Activated T-cell treated with anti-CD3 and anti-CD28 coated beads for 1 hour (primary cell): ENCODE measurements around the gene MCC.

Source experiments
- DNase-seq: peaks from one replicate; pipeline ENCODE4 v3.0.0-alpha.2; 2020; ENCODE audit warnings: low read depth

The MCC gene

GRCh38 chr5:113244966-113245365 lies 243.3 kb downstream of the MCC start:
- no peak for DNase-seq

- DNase-seq: no peak
These were observed 244.9 kb downstream of the MCC start for GRCh38 chr5:113243349-113243664.

DNA sequence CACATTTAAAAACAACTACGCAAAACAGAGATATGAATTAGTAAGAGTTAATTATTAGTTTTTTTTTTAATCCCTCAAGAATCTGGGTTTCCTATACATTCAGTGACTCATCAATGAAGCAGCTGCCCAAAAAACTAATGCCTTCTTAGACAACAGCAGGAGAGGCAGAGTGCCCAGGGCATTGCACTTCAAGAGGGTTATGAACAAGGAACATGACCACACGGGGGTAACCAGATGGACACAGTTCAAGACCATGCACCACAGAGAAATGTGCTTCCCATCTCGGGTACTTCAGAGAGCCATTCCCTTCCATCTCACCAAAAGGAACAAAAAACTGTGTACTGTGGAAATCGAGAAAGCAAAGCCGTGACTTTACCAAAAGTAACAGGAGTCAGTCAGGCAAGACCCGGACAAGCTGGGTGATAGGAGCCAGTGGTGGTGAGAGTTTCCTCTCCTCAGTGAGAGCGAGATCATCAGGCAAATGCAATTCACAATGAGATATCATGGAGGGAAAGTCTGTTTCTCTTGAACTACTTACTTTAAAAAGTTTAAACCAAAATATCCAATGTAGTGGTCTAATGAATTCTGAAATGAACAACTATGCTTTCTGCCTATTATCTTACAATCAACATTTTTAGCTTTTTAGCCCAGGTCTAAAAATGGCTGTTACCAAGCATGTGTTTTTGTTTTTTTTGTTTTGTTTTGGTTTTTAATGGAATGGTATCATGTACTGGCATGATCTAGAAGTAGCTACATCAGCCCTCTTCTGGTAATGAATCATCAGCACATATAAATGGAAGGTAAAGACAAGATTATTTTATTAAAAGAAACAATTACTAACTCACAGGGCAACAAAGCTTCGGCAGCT lies 245.5 kb downstream of the MCC start:
- DNase-seq: no peak

DNA sequence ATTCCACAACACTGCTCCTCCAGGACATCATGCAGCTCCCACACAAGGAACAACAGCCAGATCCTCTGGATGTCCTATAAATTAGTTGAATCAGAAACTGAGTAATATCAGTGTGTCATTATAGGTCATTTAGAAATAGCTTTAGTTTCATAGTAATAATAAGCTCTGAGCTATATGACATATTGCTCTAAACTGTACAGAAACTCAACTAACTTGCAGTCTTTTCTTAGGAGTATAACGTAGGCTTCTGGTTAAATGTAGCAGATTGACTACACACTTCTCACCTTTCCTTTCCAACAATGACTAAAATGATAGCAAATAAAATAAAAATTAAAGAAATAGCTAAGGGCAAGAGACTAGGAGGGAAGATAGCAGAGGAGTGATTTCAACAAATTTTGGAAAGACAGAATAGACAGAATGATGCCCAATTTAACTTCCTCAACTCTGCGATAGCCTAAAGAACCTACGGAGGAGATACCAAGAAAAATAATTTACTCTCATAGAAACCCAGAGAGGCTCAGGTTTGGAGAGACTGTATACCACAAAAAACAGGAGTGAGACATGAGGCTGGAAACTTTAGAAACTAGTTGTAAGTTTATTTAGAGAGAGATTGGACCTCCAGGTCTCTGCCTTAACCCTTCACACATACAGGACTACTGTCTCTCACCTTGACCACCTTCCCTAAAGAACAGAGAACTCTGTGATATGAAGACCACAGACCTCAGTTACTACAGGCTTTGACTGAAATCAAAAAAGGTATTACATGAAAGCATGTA lies 247.1 kb downstream of the MCC start:
- DNase-seq: no peak

GRCh38 chr5:113240032-113240431 lies 248.2 kb downstream of the MCC start:
- no peak for DNase-seq

- DNase-seq: no peak
These were observed 250.4 kb downstream of the MCC start for GRCh38 chr5:113237893-113238292.

DNA sequence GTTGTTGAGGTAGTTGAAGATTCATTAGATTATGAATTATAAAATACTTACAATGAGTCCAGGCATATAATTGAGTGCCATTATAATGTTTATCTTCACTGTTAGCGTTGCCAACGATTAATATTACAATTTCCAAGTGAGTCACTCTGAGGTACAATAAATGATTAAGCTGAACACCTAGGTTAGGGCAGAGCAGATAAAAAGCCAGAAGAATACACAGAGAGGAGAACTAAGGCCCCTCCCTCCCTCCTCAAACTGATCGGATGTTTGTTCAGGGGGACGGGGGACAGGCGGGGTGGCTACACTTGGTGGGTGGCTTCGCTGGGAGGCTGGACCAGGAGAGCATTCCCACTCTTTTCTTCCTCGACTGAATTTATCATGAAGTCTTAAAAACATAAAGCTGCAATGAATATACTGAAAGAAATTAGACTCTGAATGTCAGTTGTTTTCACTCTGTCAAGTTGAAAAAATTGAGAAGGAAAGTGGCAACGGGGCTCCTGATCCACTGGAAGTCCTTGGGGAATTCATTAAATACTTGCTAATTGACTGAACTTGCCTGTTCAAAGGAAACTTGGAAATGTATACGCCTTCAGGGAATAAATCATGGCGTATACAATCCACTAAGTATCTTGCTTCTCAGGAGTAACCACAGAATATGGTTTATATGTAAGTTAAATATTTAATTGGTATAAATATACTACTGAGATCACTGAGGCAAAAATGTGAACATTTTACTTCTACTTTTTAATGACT lies 251.5 kb downstream of the MCC start:
- no peak for DNase-seq

GRCh38 chr5:113235884-113236283 lies 252.4 kb downstream of the MCC start:
- DNase-seq: no peak

- DNase-seq: no peak
These were observed 253.7 kb downstream of the MCC start for GRCh38 chr5:113234546-113234945.

GRCh38 chr5:113233606-113234005 lies 254.6 kb downstream of the MCC start:
- no peak for DNase-seq

DNA sequence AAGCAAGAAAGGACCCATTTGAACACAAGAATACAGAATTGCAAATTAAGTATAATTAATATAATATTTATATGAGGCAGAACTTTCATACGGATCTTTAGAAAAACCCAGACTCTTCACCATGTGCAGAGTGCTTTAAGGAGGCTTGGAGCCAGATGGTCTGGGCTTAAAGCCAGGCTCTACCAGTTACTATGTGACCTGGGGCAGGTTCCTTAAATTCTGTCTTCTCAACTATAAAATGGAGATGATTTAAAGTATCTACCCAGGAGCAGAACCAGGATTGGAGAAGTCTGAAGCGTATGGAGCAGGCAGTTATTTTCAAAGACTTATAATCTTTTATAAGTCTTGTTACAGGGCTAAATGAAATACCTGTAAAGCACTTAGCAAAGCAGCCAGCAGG lies 255.6 kb downstream of the MCC start:
- DNase-seq: no peak

- DNase-seq: no peak
These were observed 256.0 kb downstream of the MCC start for GRCh38 chr5:113232221-113232620.

DNA sequence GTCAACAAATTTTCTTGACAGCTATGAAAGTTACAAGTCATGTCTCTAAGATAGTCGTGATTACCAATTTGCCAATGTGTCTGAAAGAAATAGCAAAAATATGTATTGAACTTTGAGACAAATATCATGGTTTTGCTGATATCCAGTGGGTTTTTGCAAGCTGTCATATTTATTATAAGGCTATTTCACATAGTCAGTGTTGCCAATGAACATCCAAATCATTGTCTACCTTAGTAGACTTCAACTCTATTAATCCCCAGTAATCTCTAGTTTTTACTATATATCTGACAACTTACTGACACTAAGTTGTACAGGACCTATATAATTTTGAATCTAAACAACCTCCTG lies 256.6 kb downstream of the MCC start:
- no peak for DNase-seq

- DNase-seq: no peak
These were observed 257.3 kb downstream of the MCC start for GRCh38 chr5:113230711-113231652.

DNA sequence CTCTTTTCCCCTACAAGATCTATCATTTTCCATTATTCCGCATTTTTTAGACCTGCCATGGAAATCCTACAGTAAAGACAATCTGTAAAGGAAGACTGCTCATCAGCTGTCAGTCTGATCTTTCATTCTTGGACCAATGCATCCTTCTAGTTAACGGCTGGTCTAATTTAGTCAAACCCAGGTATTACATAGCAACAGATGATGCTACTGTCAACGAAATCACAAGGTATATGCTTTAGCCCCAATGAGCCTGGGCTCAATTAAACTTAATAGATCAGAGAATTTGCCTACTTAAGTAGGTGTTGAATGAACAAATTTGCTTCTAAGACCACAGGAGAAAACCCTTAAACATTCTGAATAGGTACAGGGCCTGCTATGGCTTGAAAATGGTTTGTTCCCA lies 260.5 kb downstream of the MCC start:
- DNase-seq: no peak

DNA sequence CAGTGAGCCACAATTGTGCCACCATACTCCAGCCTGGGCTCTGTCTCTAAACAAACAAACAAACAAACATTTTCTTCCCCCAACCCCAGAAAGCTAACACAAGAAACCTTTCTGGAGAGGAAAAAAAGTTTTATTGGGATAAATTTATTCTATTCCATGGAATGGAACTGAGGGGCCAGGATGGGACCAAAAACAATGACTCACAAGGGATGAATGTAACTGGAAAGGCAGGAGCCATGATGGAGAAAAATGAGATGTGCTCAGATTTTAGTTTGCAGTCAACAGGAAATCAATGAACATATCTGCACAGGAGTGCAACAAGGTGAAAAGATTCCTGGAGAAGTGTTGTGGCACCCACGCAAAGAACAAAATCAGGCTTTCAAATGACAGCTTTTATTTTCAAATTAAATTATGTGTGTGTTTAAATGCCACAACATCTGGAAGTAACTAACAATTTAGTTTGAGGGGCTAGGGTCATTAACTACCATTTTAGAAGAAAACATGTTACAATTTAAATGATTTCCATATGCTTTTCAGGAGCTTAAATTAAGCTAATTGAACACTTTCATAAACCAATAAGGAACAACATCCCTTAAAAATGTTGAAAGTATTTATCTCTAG lies 262.0 kb downstream of the MCC start:
- no peak for DNase-seq

DNA sequence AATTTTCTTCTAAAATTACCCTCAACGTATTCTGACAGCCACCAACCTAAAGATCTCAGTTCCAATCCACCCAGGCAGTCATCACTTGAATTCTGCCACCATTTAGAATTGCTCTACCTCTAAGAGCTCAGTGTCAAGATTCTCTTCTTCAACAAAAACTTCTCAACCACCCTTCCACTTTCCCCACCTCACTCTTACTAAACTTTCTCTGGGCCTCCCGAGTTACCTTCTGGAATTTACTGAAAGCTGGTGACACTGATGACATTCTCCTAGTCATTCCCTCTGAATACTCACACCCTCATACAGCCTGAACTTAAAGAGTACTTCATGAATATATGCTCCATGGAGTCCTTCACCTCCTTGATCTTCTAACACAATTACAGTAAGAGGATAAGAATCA lies 263.0 kb downstream of the MCC start:
- no peak for DNase-seq

GRCh38 chr5:113224605-113225065 lies 263.6 kb downstream of the MCC start:
- no peak for DNase-seq

GRCh38 chr5:113223831-113224604 lies 264.2 kb downstream of the MCC start:
- no peak for DNase-seq

DNA sequence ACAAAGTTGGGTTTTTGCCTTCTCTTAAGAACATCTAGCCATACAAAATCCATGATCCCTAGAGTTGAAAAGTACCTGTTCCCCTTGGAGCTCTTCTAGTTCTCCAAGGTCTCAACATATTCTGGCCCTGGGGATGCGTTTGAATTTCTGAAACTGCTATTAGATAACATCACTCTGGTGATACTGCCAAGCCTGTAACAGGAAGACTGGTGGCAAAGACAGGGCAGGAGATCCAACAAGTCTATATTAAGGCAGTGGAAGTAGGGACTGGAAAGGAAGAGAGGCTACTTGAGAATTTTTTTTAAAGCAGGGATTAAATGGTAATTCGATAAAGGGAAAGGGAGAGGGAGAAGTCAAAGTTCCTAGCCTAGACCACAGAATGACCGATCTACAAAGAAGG lies 264.9 kb downstream of the MCC start:
- no peak for DNase-seq
